Calu3 (cell line): ENCODE data around the gene PRR16. TPM values are rescaled to one million over a fixed set of nuclear protein-coding genes. Genes with fewer than 3 reads are reported as not detected.

Source experiments
- BruUV-seq: library from RNA; stranded (reverse); fragments of 400-500 nt; replicated peaks from 2 replicates; lab custom pipeline; 2021; lab: Mats Ljungman, UMichigan
- CTCF ChIA-PET: fragments of 300-600 bp; sonication (Branson Sonifier 250); formaldehyde crosslinking; loops from one replicate; lab custom pipeline; 2022; ENCODE audit warnings: antibody characterized with exemption; lab: Charles Lee
- DNase-seq: peaks from one replicate; pipeline ENCODE4 v3.0.0; 2022
- H3K27ac Mint-ChIP-seq: one replicate; pipeline ENCODE4 v1.8.0; 2022; ENCODE audit warnings: mixed read lengths; ENCODE audit not compliant: unreplicated experiment
- H3K27me3 Mint-ChIP-seq: one replicate; pipeline ENCODE4 v1.8.0; 2022; ENCODE audit warnings: mixed read lengths; ENCODE audit not compliant: unreplicated experiment
- H3K36me3 Mint-ChIP-seq: one replicate; pipeline ENCODE4 v1.8.0; 2022; ENCODE audit warnings: mild to moderate bottlenecking, moderate library complexity, mixed read lengths; ENCODE audit not compliant: insufficient read depth, unreplicated experiment
- H3K4me1 Mint-ChIP-seq: one replicate; pipeline ENCODE4 v1.8.0; 2022; ENCODE audit warnings: mild to moderate bottlenecking, low read depth, mixed read lengths; ENCODE audit not compliant: unreplicated experiment
- H3K4me3 Mint-ChIP-seq: one replicate; pipeline ENCODE4 v1.8.0; 2022; ENCODE audit warnings: mild to moderate bottlenecking, low read depth, moderate library complexity, mixed read lengths; ENCODE audit not compliant: unreplicated experiment
- H3K9me3 Mint-ChIP-seq: one replicate; pipeline ENCODE4 v1.8.0; 2022; ENCODE audit warnings: low read depth, mixed read lengths; ENCODE audit not compliant: unreplicated experiment
- intact Hi-C: fragments of 100-400 bp; cut with micrococcal nuclease; formaldehyde crosslinking; loops from one replicate; pipeline ENCODE4 v1.10.0; 2022; ENCODE audit not compliant: unreplicated experiment
- total RNA-seq: library from RNA; stranded (reverse); gene quantifications from 2 replicates; pipeline ENCODE4 v1.2.3, GENCODE V29; 2022
- TF ChIP-seq, protein P1 (sequence below): fragments of 200-600 bp; IDR thresholded peaks from one replicate; pipeline ENCODE4 v1.8.0; 2022; ENCODE audit warnings: antibody characterized with exemption; ENCODE audit not compliant: unreplicated experiment

PRR16 gene
- total RNA-seq, 1 experiment from 2014 or later, result 2.9 TPM

DNA sequence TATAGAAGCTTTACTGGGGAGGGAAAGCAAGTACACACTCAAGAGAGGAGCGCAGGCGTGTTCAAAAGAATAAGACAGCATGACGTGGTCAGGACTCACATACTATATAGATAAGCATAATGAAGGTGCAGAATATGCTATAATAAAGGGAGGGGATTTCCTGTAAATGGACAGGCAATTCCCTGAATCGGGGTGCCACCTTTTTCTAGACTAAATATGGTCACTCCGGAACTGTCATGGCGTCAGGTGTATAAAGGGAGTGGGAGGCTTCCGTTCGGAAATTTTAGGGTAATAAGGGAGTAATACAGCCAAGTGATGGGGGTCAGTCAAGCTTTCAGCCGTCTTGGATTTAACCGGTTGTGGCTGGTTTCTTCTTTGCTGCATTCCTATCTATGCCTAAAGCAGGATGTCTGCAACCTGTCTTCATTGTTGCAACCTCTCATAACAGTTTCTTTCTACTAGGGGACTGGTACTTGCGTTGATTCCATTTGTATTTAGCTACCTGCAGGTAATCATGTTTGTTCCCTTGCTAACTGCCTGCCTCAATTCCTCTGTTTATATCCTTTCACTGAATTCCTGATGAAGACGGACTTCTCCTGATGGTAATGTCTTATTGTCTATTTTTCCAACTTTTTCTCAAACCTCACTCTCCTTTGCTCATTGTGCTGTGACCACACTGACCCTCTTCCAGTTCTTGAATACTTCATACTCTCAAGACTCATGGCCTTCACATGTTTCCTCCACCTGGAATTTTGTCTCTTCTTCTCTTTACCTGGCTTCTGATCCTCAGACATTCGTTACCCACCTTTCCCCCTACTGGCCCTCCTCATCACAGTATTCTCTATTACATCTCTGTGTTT, 48.9 kb downstream of the PRR16 start:
- TF ChIP-seq, protein P1, sequence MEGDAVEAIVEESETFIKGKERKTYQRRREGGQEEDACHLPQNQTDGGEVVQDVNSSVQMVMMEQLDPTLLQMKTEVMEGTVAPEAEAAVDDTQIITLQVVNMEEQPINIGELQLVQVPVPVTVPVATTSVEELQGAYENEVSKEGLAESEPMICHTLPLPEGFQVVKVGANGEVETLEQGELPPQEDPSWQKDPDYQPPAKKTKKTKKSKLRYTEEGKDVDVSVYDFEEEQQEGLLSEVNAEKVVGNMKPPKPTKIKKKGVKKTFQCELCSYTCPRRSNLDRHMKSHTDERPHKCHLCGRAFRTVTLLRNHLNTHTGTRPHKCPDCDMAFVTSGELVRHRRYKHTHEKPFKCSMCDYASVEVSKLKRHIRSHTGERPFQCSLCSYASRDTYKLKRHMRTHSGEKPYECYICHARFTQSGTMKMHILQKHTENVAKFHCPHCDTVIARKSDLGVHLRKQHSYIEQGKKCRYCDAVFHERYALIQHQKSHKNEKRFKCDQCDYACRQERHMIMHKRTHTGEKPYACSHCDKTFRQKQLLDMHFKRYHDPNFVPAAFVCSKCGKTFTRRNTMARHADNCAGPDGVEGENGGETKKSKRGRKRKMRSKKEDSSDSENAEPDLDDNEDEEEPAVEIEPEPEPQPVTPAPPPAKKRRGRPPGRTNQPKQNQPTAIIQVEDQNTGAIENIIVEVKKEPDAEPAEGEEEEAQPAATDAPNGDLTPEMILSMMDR, result no peak
- no peak for DNase-seq
- no TSS peak for BruUV-seq
- H3K36me3 Mint-ChIP-seq, result no peaks in the 10 kb centered on the region
- no peaks in the 10 kb centered on the region for H3K27me3 Mint-ChIP-seq
- intact Hi-C loops, result no loop called here
- H3K4me1 Mint-ChIP-seq, result peaks cover 11% of the 10 kb centered on the region
- no peak overlapping the region for H3K4me3 Mint-ChIP-seq
- CTCF ChIA-PET, result no interaction called here
- no peaks in the 10 kb centered on the region for H3K9me3 Mint-ChIP-seq
- no peak overlapping the region for H3K27ac Mint-ChIP-seq

DNA sequence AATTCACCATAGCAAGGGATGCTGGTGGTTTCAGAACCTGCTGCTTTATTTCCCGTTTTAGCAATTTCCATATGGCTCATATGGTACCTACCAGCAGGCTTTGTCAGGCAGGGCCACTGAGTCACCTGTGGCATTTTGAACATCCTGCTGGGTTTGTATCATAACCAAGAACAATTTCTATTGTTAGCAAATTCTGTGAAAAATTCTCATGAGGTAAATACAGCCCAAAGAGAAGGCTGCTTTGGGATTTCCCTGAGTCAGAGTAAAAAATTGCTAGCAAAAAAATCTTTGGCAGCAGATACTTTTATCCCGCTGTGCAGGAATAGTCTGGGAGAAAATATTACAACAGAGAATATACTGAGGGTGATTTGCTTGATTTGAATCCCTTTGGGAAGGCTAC, 52.7 kb downstream of the PRR16 start:
- H3K4me1 Mint-ChIP-seq, result peaks cover 11% of the 10 kb centered on the region
- no peak for DNase-seq

DNA sequence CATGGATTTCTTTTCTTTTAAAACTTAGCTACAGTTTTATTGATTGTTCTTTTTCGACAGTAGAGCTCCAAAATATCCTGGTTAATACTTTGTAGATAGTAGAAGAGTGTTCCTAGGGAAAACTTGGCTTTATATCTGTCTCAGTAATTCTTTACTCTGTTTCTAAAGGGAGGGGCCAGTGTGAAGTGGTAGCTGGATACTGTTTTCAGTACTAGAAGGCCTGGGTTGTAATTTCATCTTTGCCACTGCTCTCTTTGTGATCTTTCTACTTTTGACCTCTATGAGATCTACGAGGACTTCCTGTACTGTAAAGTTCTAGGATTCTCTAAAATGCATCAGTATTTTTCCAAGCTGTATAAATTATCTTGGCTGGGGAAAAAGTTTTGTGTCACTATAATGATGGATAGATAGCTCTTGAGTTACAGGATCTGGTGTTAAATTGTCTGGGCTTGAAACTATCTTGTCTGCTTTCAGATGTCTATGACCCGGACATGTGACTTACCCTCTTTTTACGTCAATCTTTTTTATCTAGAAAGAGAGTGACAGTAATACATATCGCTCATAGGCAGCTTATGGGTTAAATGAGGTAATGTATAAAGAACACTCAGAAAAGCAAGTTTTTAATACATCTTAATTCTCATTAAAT, 53.6 kb downstream of the PRR16 start:
- TF ChIP-seq, protein P1, result no peak
- no peak for DNase-seq
- intact Hi-C loops, result no loop called here
- no peaks in the 10 kb centered on the region for H3K9me3 Mint-ChIP-seq
- no peaks in the 10 kb centered on the region for H3K27me3 Mint-ChIP-seq
- no peaks in the 10 kb centered on the region for H3K36me3 Mint-ChIP-seq
- peaks cover 4% of the 10 kb centered on the region for H3K4me1 Mint-ChIP-seq
- no TSS peak for BruUV-seq
- CTCF ChIA-PET, result interaction anchor here (0.6 kb wide), 1 partner anchor 20 kb away, joined by 3 read pairs; no protein-coding TSS in a partner anchor
- H3K27ac Mint-ChIP-seq, result no peak overlapping the region
- no peak overlapping the region for H3K4me3 Mint-ChIP-seq

More for the DNA sequence above, 52.7 kb downstream of the PRR16 start:
- H3K4me3 Mint-ChIP-seq, result no peak overlapping the region
- H3K27me3 Mint-ChIP-seq, result no peaks in the 10 kb centered on the region
- TF ChIP-seq, protein P1, result no peak
- CTCF ChIA-PET, result no interaction called here
- intact Hi-C loops, result no loop called here
- H3K36me3 Mint-ChIP-seq, result no peaks in the 10 kb centered on the region
- H3K9me3 Mint-ChIP-seq, result no peaks in the 10 kb centered on the region
- no TSS peak for BruUV-seq
- H3K27ac Mint-ChIP-seq, result no peak overlapping the region

DNA sequence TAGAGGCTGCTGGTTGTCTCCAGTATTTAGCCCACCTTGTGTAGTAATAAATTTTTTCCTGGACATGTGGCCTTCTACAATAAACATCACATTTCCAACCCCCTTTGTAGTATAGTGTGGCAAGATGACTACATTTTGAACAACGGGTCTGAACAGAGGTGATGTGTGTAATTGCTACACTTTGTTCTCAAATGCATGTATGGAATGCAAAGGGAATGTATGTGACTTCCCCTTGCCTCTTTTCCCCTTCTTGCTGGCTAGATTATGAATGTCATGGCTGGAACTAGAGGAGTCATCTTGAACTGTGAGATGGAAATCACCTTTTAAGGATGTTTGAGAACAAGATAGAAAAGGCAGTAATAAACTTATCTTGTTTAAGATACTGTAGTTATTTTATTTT, 54.5 kb downstream of the PRR16 start:
- Mint-ChIP-seq H3K27me3 (no peaks in the 10 kb centered on the region), H3K36me3 (no peaks in the 10 kb centered on the region), H3K27ac (no peak overlapping the region), H3K4me1 (no peaks in the 10 kb centered on the region), H3K4me3 (no peak overlapping the region), H3K9me3 (no peaks in the 10 kb centered on the region)
- TF ChIP-seq, protein P1, result no peak
- DNase-seq, result no peak
- intact Hi-C loops, result no loop called here
- CTCF ChIA-PET, result no interaction called here
- no TSS peak for BruUV-seq
